NCI-H2227 (cell line): Measurements from ENCODE around the gene SH2D3C.

ENCODE experiments used
- DNase-seq: peaks from one replicate; lab custom pipeline; 2025; ENCODE audit not compliant: unreplicated experiment; lab: John Stamatoyannopoulos, UW

Gene SH2D3C

DNA sequence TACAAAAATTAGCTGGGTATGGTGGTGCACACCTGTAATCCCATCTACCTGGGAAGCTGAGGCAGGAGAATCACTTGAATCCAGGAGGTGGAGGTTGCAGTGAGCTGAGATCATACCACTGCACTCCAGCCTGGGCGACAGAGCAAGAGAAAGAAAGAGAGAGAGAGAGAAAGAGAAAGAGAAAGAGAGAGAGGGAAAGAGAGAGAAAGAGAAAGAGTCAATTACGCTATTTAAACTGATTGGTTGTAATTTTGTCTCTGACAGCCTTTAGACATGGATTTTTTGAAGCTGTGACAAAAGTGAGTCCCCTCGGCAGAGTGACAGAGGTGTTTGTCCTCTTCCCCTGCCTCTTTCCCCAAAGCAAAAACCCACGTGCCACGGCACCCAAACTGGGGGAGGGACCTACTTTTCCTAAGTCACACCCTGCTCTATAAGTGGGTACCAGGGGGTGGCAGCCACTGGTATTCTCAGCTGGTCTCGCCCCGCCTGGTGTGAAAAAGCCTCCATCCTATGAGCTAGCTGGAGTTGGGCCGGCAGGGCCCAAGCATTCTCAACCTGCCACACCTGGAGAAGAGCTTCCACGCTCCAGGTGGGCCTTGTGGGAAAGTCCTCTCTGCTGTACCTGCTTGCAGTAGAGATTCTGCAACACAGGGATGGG, 75.0 kb downstream of the SH2D3C start:
- no peak for DNase-seq

DNA sequence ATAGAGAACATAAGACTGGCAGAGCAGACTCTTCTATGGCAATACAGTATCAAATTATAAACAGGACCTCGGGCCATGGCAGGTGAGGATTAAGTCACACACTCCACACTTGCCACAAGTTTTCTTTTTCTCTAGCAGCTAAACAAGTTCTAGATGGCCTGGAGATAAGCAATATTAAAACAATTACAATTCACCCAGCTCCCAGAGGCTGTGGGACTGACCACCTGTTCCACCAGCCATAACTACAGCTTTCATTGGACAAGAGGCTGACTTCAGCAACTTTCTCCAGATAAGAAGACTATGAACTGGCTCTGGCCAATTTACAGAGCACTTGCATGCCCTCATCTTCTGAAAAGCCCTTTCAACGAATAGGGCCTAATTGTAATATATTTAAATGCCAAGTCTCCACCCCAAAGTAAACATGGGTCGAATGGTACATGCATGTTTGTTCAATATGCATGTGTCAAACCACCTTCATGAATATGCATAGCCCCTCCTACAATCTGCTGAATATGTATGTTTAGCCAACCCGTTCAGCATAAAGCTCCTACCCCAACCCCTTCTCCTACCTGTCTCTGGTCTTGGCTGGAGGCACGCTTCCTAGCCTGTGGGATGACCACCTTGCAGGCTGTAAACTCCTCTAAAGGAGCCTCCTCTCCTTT, 77.7 kb downstream of the SH2D3C start:
- no peak for DNase-seq

- DNase-seq: no peak
Measured at GRCh38 chr9:127700140-127700539, 78.3 kb downstream of the SH2D3C start.

DNA sequence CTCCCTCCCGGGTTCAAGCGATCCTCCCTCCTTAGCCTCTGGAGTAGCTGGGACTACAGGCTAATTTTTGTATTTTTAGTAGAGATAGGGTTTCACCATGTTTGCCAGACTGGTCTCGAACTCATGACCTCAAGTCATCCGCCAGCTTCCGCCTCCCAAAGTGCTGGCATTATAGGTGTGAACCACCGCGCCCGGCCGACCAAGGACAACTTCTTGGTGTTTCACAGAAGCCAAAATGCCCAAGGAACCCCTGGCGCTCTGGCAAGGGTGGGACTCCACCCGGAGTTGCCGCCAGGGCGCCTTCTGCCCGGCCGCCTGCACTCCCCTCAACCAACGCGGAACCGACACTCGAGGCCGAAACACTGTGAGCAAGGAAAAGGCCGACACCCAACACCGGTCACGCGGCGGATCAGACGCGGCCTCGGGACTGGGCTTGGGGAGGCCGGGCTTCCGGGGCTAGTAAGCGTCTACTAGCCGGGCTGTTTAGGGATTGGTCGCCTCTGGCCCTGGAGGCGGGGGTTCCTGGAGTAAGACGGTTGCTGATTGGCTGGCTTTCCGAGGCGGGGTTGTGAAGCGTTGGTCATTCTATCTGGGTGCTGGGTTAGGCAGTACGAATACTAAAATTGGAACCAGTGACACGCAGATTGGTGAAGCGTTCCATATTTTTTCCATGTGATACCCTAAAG, 79.3 kb downstream of the SH2D3C start:
- DNase-seq: peak; percentile 48

DNA sequence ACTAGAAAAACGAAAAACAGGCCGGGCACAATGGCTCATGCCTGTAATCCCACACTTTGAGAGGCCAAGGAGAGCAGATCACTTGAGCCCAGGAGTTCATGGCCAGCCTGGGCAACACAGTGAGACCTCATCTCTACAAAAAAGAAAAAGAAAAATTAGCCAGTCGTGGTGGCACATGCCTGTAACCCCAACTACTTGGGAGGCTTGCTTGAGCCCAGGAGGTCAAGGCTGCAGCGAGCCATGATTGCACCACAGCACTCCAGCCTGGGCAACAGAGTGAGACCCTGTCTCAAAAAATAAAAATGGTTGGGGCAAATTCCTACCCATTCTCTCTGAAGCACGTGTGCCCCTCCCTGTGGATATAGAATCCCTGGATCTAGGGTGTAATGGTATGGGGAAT, 80.1 kb downstream of the SH2D3C start:
- DNase-seq: no peak

DNA sequence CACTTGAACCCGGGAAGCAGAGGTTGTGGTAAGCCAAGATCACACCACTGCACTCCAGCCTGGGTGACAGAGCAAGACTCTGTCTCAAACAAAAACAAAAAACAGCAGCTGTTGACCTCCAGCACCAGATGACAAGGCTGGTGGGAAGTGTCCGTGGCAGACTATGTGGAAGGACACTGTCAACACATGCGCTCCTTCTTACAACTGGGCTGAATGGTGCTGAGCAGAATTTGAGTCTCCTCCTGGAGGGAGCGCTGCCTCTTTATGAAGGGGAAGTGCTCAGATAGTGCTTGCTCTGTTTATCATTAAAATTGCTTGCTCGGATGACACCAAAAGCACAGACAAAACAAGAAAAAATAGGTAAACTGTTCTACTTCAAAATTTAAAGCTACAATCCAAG, 80.9 kb downstream of the SH2D3C start:
- DNase-seq: no peak

DNA sequence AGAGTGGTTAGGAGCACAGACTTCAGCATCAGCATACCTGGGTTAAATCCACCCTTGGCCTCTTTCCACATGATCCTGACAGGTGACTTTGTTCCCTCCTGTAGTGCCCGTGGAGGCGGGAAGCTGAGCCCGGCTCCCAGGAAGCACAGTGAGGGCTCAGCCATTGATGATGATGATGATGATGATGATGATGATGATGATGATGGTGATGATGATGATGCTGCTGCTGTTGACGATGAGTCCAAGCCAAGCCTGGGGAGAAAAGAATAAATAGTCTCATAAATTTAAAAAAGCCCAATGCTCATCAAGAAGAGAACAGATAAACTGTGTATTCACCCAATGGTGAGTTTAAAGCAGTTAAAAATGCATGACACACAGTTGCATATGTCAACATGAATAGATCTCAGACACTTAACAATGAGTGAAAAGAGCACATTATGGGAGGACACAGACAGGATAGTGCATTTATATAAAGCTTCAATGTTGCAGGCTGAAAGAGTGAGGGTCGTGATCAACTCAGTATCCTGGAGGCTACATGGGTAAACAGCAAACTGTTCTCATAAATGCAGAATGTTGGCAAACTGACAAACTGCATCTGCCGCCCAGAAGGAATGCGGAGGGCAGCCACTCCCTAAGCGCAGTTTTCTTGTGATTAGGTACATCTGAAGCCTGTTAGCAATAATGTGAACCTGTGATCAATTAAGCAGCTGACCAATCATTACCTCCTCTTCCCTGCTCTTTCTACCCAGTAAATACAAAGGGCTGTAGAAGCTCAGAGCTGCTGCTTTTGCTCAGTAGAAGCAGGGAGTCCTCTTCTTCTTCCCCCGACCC, 83.4 kb downstream of the SH2D3C start:
- DNase-seq: no peak

DNA sequence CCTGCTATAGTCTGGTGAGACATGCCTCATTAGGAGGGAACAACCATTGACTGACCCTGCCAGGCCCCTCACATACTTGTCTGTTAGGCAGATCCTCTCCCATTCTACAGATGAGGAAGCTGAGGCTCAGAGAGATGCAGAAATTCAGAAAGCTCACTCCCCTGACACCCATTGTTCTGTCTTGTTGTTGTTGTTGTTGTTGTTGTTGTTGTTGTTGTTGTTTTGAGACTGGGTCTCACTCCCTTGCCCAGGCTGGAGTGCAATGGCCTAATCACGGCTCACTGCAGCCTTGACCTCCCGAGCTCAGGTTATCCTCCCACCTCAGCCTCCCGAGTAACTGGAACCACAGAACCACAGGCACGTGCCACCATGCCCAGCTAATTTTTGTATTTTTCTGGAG, 84.8 kb downstream of the SH2D3C start:
- DNase-seq: no peak

GRCh38 chr9:127693143-127693542, 85.3 kb downstream of the SH2D3C start:
- no peak for DNase-seq

GRCh38 chr9:127692071-127692470, 86.4 kb downstream of the SH2D3C start:
- DNase-seq: peak; percentile 42

DNA sequence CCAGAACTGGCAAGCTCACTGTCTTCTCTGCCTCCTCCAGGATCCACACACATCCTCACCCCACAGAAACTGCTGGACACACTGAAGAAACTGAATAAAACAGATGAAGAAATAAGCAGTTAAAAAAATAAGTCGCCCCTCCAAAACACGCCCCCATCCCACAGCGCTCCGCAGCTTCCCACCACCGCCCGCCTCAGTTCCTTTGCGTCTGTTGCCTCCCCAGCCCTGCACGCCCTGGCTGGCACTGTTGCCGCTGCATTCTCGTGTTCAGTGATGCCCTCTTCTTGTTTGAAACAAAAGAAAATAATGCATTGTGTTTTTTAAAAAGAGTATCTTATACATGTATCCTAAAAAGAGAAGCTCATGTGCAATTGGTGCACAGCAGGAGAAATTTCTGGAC, 87.7 kb downstream of the SH2D3C start:
- DNase-seq: no peak

DNA sequence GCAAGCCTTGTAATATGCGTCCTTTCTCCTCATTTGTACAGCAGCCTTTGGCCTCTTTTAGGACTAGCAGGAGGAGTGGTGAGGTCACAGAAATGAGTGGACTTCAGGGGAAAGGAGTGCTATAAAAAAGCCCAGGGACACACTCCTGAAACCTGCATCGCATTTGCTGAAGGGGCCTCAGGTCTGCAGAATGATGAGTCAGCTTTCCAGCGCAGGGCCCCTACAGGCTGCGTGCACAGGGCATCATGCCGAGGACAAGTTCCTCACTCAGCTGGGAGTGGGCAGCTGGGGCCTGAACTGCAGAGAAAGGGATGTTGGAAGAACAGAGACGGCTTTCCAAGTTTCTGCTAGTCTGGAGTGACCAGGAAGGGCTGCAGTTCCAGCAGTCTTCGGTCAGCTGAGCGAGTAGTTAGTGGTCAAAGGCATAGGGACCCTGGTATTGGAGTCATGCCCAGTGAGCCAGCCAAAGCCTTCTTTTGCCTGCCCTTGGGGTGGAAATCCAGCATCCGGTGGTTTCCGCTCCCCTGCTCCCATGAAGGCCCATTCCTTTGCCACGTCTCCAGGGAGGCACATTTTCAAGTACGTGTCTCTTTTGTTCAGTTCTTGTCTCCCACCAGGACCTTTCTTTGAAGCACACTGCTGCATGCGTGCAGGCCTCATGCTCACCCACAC, 89.0 kb downstream of the SH2D3C start:
- no peak for DNase-seq
